ENCODE measurements around the gene CDH22.
A peak's percentile ranks its signal among the peaks of the same experiment; 100 is the strongest.

CDH22 gene

GRCh38 chr20:46167080-46167479 lies 141.2 kb downstream of the CDH22 start:
- Histone ChIP-seq H3K4me1 (ENCODE audit: control insufficient read depth, insufficient read depth, low read depth, low read length) (no peaks in the 10 kb centered on the region), H3K36me3 (ENCODE audit: control insufficient read depth in 1 of 2, insufficient read depth in 2 of 2, low read depth in 1 of 2, low read length in 2 of 2) (no peaks in the 10 kb centered on the region), H4K8ac (ENCODE audit: low read length) (no peak overlapping the region), H3K79me1 (replicated peaks; ENCODE audit: low read length, poor library complexity, severe bottlenecking) (no peaks in the 10 kb centered on the region), H3K9me3 (ENCODE audit: control insufficient read depth, low read length) (peaks cover 6% of the 10 kb centered on the region), H3K4ac (ENCODE audit: low read depth in 1 of 2, low read length in 2 of 2) (no peak overlapping the region), H3K14ac (ENCODE audit: low read length in 2 of 2) (no peak overlapping the region), H2AK5ac (ENCODE audit: low read length, severe bottlenecking) (no peak overlapping the region), H3K18ac (ENCODE audit: low read depth in 1 of 2, low read length in 2 of 2) (no peak overlapping the region), H3K4me2 (ENCODE audit: low read length, poor library complexity, severe bottlenecking) (no peak overlapping the region), H3K4me3 (ENCODE audit: insufficient read depth in 1 of 2, low read depth in 1 of 2, low read length in 2 of 2) (no peak overlapping the region), H2AFZ (ENCODE audit: low read depth, low read length) (no peak overlapping the region), H2BK12ac (ENCODE audit: low read length in 2 of 2) (no peak overlapping the region), H2BK120ac (ENCODE audit: low read depth, low read length) (no peak overlapping the region), H3K27ac (ENCODE audit: low read length, poor library complexity, severe bottlenecking) (no peak overlapping the region), H3K23ac (ENCODE audit: low read length in 2 of 2) (no peak overlapping the region), H3K9ac (ENCODE audit: low read length) (no peak overlapping the region), H4K91ac (ENCODE audit: low read length) (no peak overlapping the region), H2BK15ac (ENCODE audit: low read depth, poor library complexity, severe bottlenecking) (no peak overlapping the region), H2BK5ac (ENCODE audit: low read depth, low read length, poor library complexity, severe bottlenecking) (no peak overlapping the region), H3K27me3 (ENCODE audit: control insufficient read depth in 1 of 2, insufficient read depth in 1 of 2, low read length in 2 of 2) (peaks cover 34 to 95% of the 10 kb centered on the region in 2 experiments)
- no peak for DNase-seq

- no peak for DNase-seq
- Histone ChIP-seq H2AK5ac (ENCODE audit: low read length, severe bottlenecking) (no peak overlapping the region), H3K9me3 (ENCODE audit: control insufficient read depth, low read length) (peaks cover 6% of the 10 kb centered on the region), H3K14ac (ENCODE audit: low read length in 2 of 2) (peak overlapping the region in 1 of 2 experiments; percentile 2), H2BK120ac (ENCODE audit: low read depth, low read length) (no peak overlapping the region), H3K4ac (ENCODE audit: low read depth in 1 of 2, low read length in 2 of 2) (no peak overlapping the region), H4K91ac (ENCODE audit: low read length) (no peak overlapping the region), H3K4me2 (ENCODE audit: low read length, poor library complexity, severe bottlenecking) (no peak overlapping the region), H3K9ac (ENCODE audit: low read length) (no peak overlapping the region), H2BK15ac (ENCODE audit: low read depth, poor library complexity, severe bottlenecking) (no peak overlapping the region), H2AFZ (ENCODE audit: low read depth, low read length) (no peak overlapping the region), H3K4me3 (ENCODE audit: insufficient read depth in 1 of 2, low read depth in 1 of 2, low read length in 2 of 2) (no peak overlapping the region), H4K8ac (ENCODE audit: low read length) (no peak overlapping the region), H3K18ac (ENCODE audit: low read depth in 1 of 2, low read length in 2 of 2) (no peak overlapping the region), H3K27me3 (ENCODE audit: control insufficient read depth in 1 of 2, insufficient read depth in 1 of 2, low read length in 2 of 2) (peaks cover 34 to 94% of the 10 kb centered on the region in 2 experiments), H3K4me1 (ENCODE audit: control insufficient read depth, insufficient read depth, low read depth, low read length) (no peaks in the 10 kb centered on the region), H2BK5ac (ENCODE audit: low read depth, low read length, poor library complexity, severe bottlenecking) (no peak overlapping the region), H3K27ac (ENCODE audit: low read length, poor library complexity, severe bottlenecking) (no peak overlapping the region), H3K36me3 (ENCODE audit: control insufficient read depth in 1 of 2, insufficient read depth in 2 of 2, low read depth in 1 of 2, low read length in 2 of 2) (no peaks in the 10 kb centered on the region), H2BK12ac (ENCODE audit: low read length in 2 of 2) (no peak overlapping the region), H3K79me1 (replicated peaks; ENCODE audit: low read length, poor library complexity, severe bottlenecking) (no peaks in the 10 kb centered on the region), H3K23ac (ENCODE audit: low read length in 2 of 2) (no peak overlapping the region)
- 74% methylated on average over 7 of the region's 7 CpGs for WGBS
These were observed 144.0 kb downstream of the CDH22 start for GRCh38 chr20:46164254-46164653.

- no peaks in the 10 kb centered on the region for H3K36me3 ChIP-seq (ENCODE audit: control insufficient read depth in 1 of 2, insufficient read depth in 2 of 2, low read depth in 1 of 2, low read length in 2 of 2)
- H3K14ac ChIP-seq (ENCODE audit: low read length in 2 of 2) = no peak overlapping the region
- WGBS = 80% methylated on average over 1 of the region's 1 CpG
- H2AFZ ChIP-seq (ENCODE audit: low read depth, low read length) = no peak overlapping the region
- no peak overlapping the region for H3K27ac ChIP-seq (ENCODE audit: low read length, poor library complexity, severe bottlenecking)
- H3K9ac ChIP-seq (ENCODE audit: low read length) = no peak overlapping the region
- no peak overlapping the region for H4K8ac ChIP-seq (ENCODE audit: low read length)
- no peak overlapping the region for H3K4ac ChIP-seq (ENCODE audit: low read depth in 1 of 2, low read length in 2 of 2)
- H3K27me3 ChIP-seq (ENCODE audit: control insufficient read depth in 1 of 2, insufficient read depth in 1 of 2, low read length in 2 of 2) = peaks cover 40 to 94% of the 10 kb centered on the region in 2 experiments
- H2AK5ac ChIP-seq (ENCODE audit: low read length, severe bottlenecking) = no peak overlapping the region
- no peak overlapping the region for H3K4me3 ChIP-seq (ENCODE audit: insufficient read depth in 1 of 2, low read depth in 1 of 2, low read length in 2 of 2)
- H3K18ac ChIP-seq (ENCODE audit: low read depth in 1 of 2, low read length in 2 of 2) = no peak overlapping the region
- H3K4me1 ChIP-seq (ENCODE audit: control insufficient read depth, insufficient read depth, low read depth, low read length) = no peaks in the 10 kb centered on the region
- no peak overlapping the region for H3K4me2 ChIP-seq (ENCODE audit: low read length, poor library complexity, severe bottlenecking)
- H2BK12ac ChIP-seq (ENCODE audit: low read length in 2 of 2) = no peak overlapping the region
- no peaks in the 10 kb centered on the region for H3K79me1 ChIP-seq (replicated peaks; ENCODE audit: low read length, poor library complexity, severe bottlenecking)
- H4K91ac ChIP-seq (ENCODE audit: low read length) = no peak overlapping the region
- no peak overlapping the region for H2BK15ac ChIP-seq (ENCODE audit: low read depth, poor library complexity, severe bottlenecking)
- no peak overlapping the region for H2BK5ac ChIP-seq (ENCODE audit: low read depth, low read length, poor library complexity, severe bottlenecking)
- H3K23ac ChIP-seq (ENCODE audit: low read length in 2 of 2) = no peak overlapping the region
- peaks cover 3% of the 10 kb centered on the region for H3K9me3 ChIP-seq (ENCODE audit: control insufficient read depth, low read length)
- no peak overlapping the region for H2BK120ac ChIP-seq (ENCODE audit: low read depth, low read length)
- DNase-seq = no peak
These were observed 146.4 kb downstream of the CDH22 start for GRCh38 chr20:46161921-46162320.

- no peaks in the 10 kb centered on the region for H3K4me1 ChIP-seq (ENCODE audit: control insufficient read depth, insufficient read depth, low read depth, low read length)
- WGBS = 78% methylated on average over 5 of the region's 5 CpGs
- no peaks in the 10 kb centered on the region for H3K9me3 ChIP-seq (ENCODE audit: control insufficient read depth, low read length)
- H3K9ac ChIP-seq (ENCODE audit: low read length) = no peak overlapping the region
- H3K4me3 ChIP-seq (ENCODE audit: insufficient read depth in 1 of 2, low read depth in 1 of 2, low read length in 2 of 2) = no peak overlapping the region
- H3K79me1 ChIP-seq (replicated peaks; ENCODE audit: low read length, poor library complexity, severe bottlenecking) = no peaks in the 10 kb centered on the region
- H4K91ac ChIP-seq (ENCODE audit: low read length) = no peak overlapping the region
- no peak overlapping the region for H2BK5ac ChIP-seq (ENCODE audit: low read depth, low read length, poor library complexity, severe bottlenecking)
- H2BK12ac ChIP-seq (ENCODE audit: low read length in 2 of 2) = no peak overlapping the region
- H3K27me3 ChIP-seq (ENCODE audit: control insufficient read depth in 1 of 2, insufficient read depth in 1 of 2, low read length in 2 of 2) = peaks cover 35 to 92% of the 10 kb centered on the region in 2 experiments
- no peaks in the 10 kb centered on the region for H3K36me3 ChIP-seq (ENCODE audit: control insufficient read depth in 1 of 2, insufficient read depth in 2 of 2, low read depth in 1 of 2, low read length in 2 of 2)
- no peak for DNase-seq
- H2AK5ac ChIP-seq (ENCODE audit: low read length, severe bottlenecking) = no peak overlapping the region
- H3K4me2 ChIP-seq (ENCODE audit: low read length, poor library complexity, severe bottlenecking) = no peak overlapping the region
- H3K14ac ChIP-seq (ENCODE audit: low read length in 2 of 2) = no peak overlapping the region
- H2AFZ ChIP-seq (ENCODE audit: low read depth, low read length) = no peak overlapping the region
- no peak overlapping the region for H2BK15ac ChIP-seq (ENCODE audit: low read depth, poor library complexity, severe bottlenecking)
- H3K18ac ChIP-seq (ENCODE audit: low read depth in 1 of 2, low read length in 2 of 2) = no peak overlapping the region
- H3K4ac ChIP-seq (ENCODE audit: low read depth in 1 of 2, low read length in 2 of 2) = no peak overlapping the region
- H2BK120ac ChIP-seq (ENCODE audit: low read depth, low read length) = no peak overlapping the region
- H3K27ac ChIP-seq (ENCODE audit: low read length, poor library complexity, severe bottlenecking) = no peak overlapping the region
- no peak overlapping the region for H3K23ac ChIP-seq (ENCODE audit: low read length in 2 of 2)
- H4K8ac ChIP-seq (ENCODE audit: low read length) = no peak overlapping the region
These were observed 147.6 kb downstream of the CDH22 start for GRCh38 chr20:46160661-46161060.
